NCI-H1930 (cell line): Measurements from ENCODE around the gene LYRM1.
"Not testable (repeated sequence)": the region's sequence is repeated elsewhere in the genome, so short reads cannot be mapped to it uniquely, and the experiment has no call there.

Experiments
- DNase-seq, 2 experiments: peaks; one replicate each; lab custom pipeline; 2025; lab: John Stamatoyannopoulos, UW

The LYRM1 gene

GRCh38 chr16:20902426-20902825 is 1.9 kb downstream of the LYRM1 start:
- no peak for DNase-seq

- DNase-seq: no peak
Observed at GRCh38 chr16:20903116-20903898, 2.7 kb downstream of the LYRM1 start.

GRCh38 chr16:20903899-20904506 is 3.4 kb downstream of the LYRM1 start:
- no peak for DNase-seq

DNA sequence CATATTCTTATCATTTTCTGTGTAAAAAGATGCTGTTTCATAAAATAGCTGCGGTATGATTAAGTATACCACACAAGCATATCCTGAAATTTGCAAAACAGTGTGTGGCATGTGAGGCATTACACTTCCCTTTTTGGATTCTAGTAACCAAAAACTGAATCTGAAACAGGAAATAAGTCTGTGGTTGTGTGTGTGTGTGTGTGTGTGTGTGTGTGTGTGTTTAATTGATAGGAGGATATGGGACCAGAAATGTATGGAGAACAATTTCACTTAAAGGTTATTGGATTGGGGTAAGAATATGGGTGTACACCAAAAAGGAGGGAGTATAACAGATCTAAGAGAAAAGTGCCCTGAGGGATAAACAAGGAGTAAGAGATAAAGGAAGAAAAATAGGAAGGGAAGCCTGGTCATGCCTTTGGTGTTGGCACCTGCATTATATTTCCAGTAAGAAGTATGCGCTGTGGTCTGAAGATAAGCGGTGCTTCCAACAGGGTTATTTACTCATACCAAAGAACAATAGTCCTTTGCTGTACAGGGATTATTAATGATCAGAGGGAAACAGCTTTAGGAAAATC is 4.0 kb downstream of the LYRM1 start:
- no peak for DNase-seq

DNA sequence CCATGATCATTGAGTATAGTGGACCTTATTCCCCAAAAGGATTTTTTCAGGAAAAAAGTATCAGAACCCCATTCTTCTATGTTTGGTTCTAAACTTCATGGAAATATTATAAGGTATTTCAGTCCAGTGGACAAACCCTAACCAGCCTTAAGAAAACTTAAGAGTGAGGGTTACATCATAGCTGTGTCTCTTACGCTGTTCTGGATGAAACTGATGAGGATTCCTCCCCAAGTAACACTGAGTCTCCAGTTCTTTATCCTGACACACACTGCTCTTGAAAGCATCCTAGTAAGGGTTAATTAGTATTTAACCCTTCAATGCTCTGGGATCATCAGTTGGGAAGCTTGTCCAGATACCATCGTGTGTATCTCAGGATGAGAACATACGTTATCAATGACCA is 5.0 kb downstream of the LYRM1 start:
- DNase-seq: no peak

DNA sequence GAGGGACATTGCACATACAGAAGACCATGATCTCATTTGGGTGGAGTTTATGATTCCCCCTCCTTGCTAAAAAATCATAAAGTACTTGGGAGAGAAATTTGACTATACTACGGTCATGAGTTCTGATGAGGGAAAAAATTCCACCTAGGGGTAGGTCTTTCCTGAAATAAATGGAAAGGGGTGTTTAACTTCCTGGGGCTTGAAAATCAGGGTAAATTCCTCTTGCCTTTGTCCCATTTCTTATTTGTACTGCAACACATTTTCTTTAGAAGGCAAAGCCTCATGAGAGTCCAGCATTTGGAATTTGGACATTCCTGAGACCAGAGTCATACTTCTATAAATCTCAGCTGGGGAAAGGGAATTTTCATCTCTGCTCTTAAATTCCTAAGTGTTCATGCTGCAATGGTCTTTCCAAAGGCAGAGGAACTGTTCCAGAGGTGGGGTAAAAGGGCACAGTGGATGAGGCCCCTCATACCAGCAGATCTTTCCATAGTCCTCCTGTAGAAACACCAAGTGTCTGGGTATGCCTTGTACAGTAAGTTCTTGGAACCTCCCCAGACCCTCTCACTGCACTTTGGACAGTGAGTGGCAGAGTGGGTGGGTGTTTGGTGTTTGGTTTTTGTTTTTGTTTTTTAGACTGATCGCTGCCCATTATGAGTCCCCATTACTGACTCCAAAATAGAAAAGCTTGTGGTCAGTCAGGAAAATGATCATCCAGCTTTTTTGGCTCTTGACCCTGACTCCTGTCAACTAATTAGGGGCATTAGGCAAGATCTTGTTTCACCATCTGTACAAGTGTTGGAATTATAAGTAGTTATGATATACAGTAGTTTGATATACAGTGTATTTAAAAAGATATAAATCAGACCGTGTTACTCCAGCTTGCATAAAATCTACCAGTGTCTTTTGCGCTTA is 6.0 kb downstream of the LYRM1 start:
- DNase-seq: no peak

DNA sequence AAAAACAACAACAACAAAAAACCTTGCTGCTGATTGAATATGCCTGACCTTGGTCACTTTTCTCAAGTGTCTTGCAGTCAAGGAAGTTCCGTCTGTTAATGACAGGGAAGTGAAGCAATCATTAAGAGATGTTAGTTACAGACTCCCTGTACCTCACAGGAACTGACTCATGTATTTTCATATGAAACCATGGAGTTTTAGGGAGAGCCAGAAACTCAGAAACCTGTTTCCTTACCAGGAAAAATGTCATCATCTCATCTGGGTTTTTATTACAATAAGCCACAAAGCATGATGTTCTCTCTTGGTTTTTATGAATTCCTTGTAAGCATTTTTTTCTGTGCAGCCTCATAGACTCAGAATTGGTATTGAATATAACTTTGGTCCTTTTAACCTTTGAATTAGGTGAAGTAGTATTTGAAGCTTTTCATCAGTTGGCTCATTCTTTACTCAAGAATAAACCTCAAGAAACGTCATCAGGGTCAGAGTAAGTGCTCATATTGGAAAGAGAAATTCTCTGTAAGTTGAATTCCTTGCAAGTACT is 10.3 kb downstream of the LYRM1 start:
- DNase-seq: no peak

- DNase-seq: no peak
Observed at GRCh38 chr16:20911361-20911760, 10.8 kb downstream of the LYRM1 start.

- no peak for DNase-seq
Observed at GRCh38 chr16:20916289-20916688, 15.7 kb downstream of the LYRM1 start.

- no peak for DNase-seq
Observed at GRCh38 chr16:20916942-20917341, 16.4 kb downstream of the LYRM1 start.

- DNase-seq: no peak
Observed at GRCh38 chr16:20918486-20919239, 18.1 kb downstream of the LYRM1 start.

- no peak for DNase-seq
Observed at GRCh38 chr16:20920091-20920490, 19.5 kb downstream of the LYRM1 start.

DNA sequence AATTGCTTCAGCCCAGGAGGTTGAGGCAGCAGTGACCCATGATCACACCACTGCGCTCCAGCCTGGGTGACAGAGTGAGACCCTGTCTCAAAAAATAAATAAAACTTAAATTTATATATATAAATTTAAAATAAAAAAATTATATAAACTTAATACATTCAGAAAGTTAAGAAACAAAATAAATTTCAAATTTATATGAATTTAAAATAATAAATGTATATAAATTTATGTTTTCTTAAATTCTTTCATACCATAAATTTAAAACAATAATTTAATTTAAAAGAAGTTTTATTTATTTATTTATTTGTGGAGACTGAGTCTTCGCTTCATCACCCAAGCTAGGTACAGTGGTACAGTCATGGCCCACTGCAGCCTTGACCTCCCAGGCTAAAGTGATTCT is 20.2 kb downstream of the LYRM1 start:
- DNase-seq: no peak

DNA sequence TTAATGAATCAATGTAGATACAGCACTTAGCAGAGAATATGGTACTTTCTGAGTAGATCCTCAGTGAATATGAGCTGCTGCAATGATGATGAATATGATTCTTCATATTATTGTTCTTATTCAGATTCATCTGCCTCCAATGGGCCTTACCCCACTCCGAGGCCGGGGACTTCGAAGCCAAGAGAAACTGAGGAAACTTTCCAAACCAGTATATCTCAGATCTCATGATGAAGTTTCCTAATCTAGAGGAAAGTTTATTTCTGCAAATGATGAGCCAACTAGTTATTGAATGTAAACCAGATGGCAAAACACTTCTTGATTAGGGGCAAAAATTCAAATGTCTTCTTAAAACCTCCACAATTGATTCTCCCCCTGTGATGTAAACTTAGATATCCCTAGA is 23.3 kb downstream of the LYRM1 start:
- DNase-seq: no peak

DNA sequence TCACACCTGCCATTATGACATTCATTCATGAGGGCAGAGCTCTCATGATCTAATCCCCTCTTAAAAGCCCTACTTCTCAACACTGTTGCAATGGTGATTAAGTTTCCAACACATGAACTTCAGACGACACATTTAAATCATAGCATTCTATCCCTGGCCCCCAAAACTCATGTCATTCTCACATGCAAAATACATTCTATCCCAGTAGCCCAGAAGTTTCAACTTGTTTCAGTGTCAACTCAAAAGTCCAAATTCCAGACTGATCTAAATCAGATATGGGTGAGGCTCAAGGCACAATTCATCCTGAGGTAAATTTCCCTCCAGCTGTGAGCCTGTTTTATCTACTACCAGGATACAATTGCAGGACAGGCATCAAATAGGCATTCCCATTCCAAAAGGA is 25.2 kb downstream of the LYRM1 start:
- DNase-seq: no peak

GRCh38 chr16:20928774-20929411 is 28.3 kb downstream of the LYRM1 start:
- DNase-seq: no peak

DNA sequence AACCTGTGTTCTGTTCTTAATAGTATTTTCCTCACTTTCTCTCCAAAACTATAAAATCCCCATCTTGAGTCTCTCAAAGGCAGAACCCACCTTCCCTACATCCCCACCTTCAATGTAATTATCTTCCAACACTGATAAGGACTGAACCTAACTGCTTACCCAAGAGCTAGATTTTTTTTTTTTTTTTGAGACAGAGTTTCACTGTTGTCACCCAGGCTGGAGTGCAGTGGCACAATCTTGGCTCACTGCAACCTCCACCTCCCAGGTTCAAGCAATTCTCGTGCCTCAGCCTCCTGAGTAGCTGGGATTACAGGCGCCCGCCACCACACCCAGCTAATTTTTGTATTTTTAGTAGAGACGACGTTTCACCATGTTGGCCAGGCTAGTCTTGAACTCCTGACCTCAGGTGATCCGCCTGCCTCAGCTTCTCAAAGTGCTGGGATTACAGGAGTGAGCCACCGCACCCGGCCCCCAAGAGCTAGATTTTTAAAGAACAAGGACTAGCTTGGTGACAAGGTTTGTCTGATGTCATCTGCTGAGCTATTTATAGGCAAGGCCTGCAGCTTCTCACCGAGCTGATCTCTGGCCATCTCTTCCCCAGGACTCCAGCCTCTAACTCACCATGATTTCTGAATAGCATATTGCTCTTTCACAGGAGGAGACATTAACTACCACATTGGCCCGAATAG is 29.2 kb downstream of the LYRM1 start:
- DNase-seq: not testable (repeated sequence)

DNA sequence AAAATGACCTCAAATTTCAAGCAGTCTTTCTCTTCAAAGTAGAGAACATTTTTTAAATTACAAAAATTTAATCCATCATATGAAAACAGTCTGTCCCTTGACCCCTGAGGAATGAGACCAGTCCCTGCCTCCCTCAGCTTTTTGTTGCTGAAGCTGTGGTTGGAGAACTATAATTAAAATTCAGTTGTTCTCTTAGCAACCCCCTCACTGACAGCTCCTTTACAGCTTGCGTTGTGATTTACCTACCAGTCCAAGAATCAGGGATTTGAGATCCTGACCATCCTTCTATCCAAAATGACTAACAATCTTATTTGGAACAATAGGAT is 29.8 kb downstream of the LYRM1 start:
- DNase-seq: no peak

DNA sequence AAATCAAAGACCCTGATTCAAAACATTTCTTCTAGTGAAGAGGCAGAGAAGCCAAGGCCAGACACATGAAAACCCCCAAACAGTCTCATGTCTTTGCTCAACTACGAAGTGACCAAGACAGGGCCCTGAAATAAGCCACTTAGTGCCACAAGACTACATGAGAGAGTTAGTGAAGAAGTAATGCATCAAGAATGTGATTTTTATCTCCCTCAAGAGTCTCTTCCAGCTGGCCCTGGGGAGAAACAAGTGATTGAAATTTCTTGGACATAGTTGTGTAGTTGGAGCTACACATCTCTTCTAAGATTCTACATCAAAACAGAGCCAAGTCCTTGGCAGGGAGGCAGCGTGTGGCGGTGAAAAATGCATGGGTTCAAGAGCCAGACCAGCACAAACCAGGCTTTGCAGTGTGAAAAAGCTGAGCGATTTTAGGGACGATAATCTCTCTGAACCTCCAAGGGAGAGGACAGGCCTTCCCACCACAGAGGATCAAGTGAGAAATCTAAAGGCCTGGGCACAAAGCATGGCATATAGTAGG is 30.6 kb downstream of the LYRM1 start:
- DNase-seq: no peak

DNA sequence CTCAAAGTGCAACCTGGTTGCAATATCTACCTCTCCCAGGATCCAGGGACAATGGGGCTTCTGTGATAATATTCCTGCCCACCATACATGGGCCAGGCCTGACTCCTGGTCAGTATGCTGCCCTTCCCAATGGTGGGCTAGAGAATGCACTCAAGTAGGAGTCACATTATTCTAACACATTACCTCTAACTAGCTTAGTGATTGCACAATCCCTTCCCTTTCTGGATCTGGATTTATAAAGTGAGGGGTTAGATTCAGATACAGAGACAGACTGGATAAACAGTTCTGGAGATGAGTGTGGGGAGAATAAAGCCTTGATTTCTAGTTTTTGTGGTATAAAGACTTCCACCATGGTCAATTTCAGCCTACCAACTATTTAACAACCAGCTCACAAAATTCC is 33.0 kb downstream of the LYRM1 start:
- DNase-seq: no peak
